Astrocyte of the hippocampus (primary cell): ENCODE results near the gene SLC9A9.
"Not testable (repeated sequence)": the region's sequence is repeated elsewhere in the genome, so short reads cannot be mapped to it uniquely, and the experiment has no call there.

Source experiments
- DNase-seq: peaks from one replicate; pipeline ENCODE4 v3.0.0; 2011; ENCODE audit warnings: low read depth, low spot score

SLC9A9 gene

DNA sequence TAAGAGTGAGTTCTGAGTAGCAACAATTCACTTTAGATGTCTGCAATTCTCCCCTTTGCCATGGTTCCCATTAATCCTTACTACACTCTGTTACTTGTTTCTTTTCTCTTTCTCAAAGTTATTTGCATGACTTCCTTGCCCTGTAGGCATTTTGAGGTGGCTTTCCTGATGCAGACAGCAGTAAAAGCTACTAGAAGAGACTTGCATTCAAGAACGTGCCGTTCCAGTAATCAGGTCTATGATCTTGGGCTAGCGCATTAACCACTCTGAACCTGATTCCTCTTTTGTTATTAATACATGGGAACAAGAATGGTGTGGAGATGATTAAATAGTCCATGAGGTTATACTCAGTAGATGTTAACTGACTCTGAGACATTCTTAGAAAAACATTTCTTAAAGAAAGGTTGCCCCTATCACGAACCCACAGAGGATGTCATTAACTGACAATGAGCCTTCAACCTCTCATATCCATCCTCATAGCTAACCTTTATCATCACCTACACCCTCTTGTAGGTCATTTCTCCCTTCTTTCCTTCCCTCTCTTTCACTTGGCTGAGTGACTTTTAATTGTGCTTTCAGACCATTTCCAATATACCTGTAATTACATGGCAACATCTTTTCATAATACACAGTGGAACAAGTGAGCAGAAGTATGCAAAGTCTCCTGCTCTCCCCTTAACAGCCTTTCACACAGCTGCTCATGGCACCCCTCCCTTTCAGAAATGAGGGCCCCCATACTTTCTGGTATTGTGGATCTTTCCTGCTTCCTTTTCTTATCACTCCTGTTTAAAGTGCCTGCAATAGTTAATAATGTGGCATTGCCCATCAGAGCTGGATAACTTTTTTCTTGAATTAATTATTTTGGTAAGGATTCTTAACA lies 552.8 kb downstream of the SLC9A9 start:
- DNase-seq = no peak

GRCh38 chr3:143294188-143294587 lies 554.1 kb downstream of the SLC9A9 start:
- no peak for DNase-seq

DNA sequence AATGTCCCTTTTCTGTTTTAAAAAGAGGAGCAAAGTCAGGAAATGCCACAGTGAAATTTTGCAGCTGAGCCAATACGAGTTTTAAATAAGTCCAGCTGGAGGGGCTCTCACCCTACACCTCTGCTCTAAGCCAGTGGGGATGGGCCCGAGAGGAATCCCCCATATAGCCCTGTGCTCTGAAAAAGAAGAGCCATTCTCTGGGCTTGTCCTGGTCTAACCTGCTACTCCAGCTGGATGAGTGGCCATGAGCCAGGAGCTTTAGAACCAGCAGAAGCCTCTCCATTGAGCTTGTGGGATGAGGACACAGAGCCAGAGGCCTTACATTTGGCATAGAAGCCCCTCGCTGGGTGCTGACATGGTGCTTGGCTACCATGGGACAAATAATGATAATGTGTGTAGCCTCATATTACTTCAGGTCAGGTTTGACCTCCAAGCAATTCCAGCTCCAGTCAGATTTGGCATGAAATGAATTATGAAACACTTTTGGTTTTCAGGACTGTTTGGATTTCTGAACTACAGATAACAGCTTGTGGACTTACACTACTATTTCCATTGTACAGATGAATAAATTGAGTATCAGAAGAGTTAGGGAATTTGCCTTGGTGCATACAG lies 556.3 kb downstream of the SLC9A9 start:
- no peak for DNase-seq

DNA sequence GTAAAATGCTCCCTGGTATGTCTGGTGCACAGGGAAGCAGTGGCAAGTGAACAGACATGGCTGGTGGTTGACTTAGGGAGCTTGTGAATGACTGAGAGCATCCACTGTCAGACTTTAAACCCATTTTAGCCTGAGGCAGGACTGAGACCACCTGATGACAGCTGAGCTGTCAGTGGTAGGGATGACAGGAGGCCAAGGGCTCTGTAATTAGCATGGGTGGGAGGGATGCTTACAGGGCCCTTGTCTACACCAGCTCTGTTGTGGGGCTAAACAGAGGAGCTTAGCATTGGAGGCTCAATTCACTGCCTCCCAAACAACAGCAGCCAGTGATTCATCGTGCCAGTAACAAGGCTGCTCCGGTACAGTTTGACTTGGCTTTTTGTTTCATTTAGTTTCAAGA lies 559.3 kb downstream of the SLC9A9 start:
- DNase-seq = peak; percentile 33

- peak; percentile 90 for DNase-seq
These were observed 560.9 kb downstream of the SLC9A9 start for GRCh38 chr3:143287403-143287802.

DNA sequence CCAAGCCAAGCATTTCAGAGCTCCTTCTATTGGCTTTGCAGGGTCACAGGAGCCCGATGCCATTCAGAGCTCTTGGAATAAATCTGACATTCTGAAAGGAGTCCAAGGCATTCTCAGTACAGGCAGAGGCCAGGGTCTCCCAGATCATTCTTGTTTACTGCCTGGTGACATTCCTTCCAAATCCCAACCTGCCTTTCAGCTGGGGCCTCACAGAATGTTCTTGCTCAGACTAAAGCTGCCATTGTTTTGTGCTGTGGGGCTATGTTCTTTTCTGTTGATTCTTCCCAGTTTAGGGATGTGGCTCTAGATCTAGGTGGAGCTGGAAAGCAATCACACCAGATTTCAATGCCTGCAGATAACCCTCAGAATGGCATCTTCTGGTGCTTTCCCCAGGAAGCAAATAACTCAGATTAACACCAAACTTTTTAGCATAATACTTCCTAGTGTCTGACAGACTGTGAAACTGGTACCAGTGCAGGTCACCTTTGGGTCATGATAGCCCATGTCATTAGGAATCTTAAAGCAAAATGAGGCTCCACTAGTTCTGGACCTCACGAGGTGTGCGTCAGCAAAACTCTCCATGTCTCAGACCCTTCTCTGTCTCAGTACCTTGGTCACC lies 561.8 kb downstream of the SLC9A9 start:
- DNase-seq = peak; percentile 34

GRCh38 chr3:143283432-143284128 lies 564.7 kb downstream of the SLC9A9 start:
- DNase-seq = peak; percentile 62

GRCh38 chr3:143280984-143281383 lies 567.3 kb downstream of the SLC9A9 start:
- DNase-seq = no peak

- not testable (repeated sequence) for DNase-seq
These were observed 568.7 kb downstream of the SLC9A9 start for GRCh38 chr3:143279567-143279966.

GRCh38 chr3:143278721-143279120 lies 569.5 kb downstream of the SLC9A9 start:
- no peak for DNase-seq

DNA sequence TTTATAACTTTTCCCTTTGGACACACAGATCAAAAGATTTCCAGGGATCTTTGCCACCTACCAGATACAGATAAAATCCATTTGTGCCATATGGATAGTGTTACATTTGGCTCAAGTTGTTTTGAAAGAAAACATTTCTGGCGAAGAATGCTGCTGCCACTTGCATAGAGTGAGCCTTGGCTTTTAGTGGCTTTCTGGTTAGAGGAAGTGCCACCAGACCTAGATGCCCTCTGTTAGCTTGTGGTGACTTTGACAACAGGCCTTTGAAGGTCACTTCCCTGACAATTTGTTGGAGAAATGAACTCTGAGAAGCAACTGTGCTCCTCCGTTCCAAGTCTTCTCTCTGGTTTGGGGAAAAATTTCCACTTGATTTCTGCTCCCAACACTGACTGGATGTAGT lies 570.7 kb downstream of the SLC9A9 start:
- no peak for DNase-seq

- no peak for DNase-seq
These were observed 571.7 kb downstream of the SLC9A9 start for GRCh38 chr3:143276592-143276991.

GRCh38 chr3:143273975-143274690 lies 574.1 kb downstream of the SLC9A9 start:
- no peak for DNase-seq

GRCh38 chr3:143271136-143271535 lies 577.1 kb downstream of the SLC9A9 start:
- DNase-seq = no peak

DNA sequence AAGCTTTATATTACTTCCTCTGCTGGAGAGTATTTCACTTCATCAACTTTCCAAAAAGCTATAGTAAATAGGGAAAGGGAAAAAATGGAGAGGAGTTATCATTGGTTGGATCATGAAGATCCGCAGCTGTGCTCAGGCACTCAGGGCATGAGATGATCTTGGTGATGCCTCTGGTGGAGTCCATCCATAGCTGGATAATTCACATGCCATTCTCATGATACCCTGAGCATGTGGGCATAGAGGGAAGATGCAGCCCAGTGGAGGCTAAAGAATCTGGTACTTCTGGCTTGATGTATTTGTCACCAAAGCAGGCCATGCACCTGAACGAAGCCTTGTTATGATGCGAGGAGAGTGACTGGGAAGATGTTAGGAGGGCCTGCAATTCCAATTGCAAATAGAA lies 578.5 kb downstream of the SLC9A9 start:
- no peak for DNase-seq

DNA sequence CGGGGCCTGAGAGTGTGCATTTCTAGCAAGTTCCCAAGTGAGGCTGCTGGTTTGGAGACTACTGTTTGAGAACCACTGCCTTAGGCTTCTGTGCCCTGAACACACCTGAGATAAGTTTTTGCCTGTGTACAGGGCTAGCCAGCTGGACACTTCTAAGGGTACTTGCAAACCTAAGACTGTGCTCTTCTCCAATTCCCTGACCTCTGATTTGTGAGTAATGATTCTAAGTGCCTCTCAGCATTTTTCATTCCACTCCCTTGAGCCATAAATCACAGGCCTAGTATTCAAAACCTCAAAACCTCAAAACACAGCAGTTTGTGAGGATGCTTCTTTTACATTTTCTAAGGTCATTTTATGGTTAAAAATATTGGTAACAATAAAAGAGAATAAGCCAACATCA lies 580.3 kb downstream of the SLC9A9 start:
- DNase-seq = peak; percentile 46

DNA sequence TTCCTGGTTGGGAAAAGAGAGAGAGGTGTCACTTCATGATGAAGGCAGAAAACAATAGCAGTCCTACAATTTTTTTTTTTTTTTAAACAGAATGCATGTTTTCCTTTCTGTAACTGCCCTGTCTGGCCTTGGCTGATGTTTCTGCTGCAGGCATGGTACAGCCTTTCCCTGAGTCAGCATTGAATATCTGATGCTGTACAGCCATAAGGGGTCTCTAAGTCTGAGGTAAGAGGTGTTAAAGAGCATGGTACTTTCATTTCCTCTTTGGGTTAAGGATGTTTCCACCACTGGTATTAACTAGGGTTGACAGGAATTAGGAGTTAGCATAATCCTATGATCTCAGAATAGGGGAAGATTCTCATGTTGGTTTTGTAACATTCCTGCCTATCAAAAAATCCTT lies 581.3 kb downstream of the SLC9A9 start:
- no peak for DNase-seq

DNA sequence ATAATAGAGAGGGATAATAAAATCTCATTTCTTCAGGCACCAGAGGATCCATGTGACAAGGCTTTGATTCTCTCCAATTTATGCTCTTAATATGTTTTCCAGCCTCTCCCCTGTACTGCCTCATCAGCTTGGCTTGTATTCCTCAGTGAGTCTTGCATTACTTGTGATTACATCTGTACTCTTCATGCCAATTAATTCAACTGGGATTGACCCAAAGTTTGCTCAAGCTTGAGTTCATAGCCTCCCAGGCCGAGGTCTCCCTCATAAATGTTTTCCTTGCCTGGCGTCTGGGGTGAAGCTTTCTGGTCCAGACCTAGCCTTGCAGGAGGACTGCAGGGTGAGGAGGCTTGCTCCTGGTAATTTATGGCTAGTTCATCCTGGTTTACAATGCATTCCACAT lies 581.8 kb downstream of the SLC9A9 start:
- no peak for DNase-seq

- DNase-seq = no peak
These were observed 582.7 kb downstream of the SLC9A9 start for GRCh38 chr3:143265501-143266070.

DNA sequence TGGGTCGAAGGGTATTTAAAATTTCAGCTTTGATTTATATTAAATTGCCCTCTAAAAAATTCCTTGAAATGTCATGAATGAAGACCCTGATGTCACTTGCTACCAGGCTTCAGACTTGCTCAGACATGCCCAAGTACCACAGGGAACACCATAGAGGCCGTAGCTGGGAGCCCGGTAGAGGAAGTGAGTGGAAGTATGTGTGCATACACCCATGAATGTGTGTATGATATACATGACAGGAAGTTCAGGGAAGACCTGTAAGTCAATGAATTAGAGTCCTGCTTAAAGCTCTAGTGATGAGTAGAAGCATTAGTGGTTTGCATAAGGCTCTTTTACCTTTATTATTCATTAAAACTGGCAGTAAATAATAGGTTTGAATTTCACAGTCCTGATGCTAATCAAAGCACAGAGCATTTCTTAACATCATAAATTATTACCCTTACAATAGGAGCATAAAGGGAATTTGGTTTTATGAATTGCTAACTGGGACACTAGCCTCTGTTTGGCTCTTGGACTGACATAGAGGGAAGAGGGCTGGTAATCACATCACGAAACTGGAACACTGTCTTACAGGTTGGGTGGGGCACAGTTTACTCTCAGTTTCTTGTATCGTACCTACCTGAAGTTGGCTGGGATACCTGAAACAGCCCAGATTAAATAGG lies 584.3 kb downstream of the SLC9A9 start:
- DNase-seq = no peak

DNA sequence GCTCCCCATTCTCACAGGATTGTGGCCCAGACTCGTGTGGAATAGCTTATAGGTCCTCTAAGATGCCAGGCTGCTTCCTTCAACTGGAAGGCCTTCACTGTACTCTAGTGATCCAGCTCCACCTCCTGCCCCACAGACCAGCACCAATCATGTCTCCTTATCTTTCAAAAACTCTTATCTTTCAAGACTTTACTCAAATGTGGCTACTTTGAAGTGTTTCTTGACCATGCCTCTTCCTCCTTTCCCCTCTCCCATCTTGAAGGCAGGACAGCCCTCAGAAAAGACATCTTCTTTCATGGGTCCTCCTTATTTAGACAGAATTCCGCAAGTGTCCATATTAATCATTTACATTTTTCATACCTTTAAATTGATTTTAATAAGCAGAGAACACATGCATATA lies 586.4 kb downstream of the SLC9A9 start:
- no peak for DNase-seq
